Thymus (tissue), 11 donors: ENCODE data around the gene HS3ST3B1. TPM values are rescaled to one million over a fixed set of nuclear protein-coding genes. Genes with fewer than 3 reads are reported as not detected.

Source experiments
- DNase-seq, 9 donors: peaks; one replicate each; pipeline ENCODE4 v3.0.0-alpha.2; 2013; ENCODE audit warnings: low spot score in 9 of 9, low read depth in 6 of 9, missing footprints in 1 of 9
- H3K27ac ChIP-seq, 2 donors: one replicate each; pipeline ENCODE4 v1.5.1; 2013; ENCODE audit warnings: control low read depth in 1 of 2, low read depth in 1 of 2, low read length in 1 of 2, mild to moderate bottlenecking in 1 of 2, moderate library complexity in 1 of 2
- H3K27me3 ChIP-seq, 2 donors: one replicate each; pipeline ENCODE4 v1.5.1; 2013; ENCODE audit warnings: low read length in 1 of 2; ENCODE audit not compliant: control insufficient read depth in 2 of 2, insufficient read depth in 1 of 2
- H3K36me3 ChIP-seq, 2 donors: one replicate each; pipeline ENCODE4 v1.5.1; 2013; ENCODE audit warnings: low read length in 1 of 2, mild to moderate bottlenecking in 1 of 2, moderate library complexity in 1 of 2; ENCODE audit not compliant: control insufficient read depth in 2 of 2, insufficient read depth in 2 of 2
- H3K4me1 ChIP-seq, 2 donors: one replicate each; pipeline ENCODE4 v1.5.1; 2013; ENCODE audit warnings: low read length in 2 of 2; ENCODE audit not compliant: control insufficient read depth in 2 of 2, insufficient read depth in 2 of 2
- H3K4me3 ChIP-seq, 2 donors: one replicate each; pipeline ENCODE4 v1.5.1; 2013; ENCODE audit warnings: low read length in 2 of 2, control low read depth in 1 of 2, mild to moderate bottlenecking in 1 of 2
- H3K9me3 ChIP-seq, 2 donors: one replicate each; pipeline ENCODE4 v1.5.1; 2013; ENCODE audit warnings: low read length in 1 of 2, mild to moderate bottlenecking in 1 of 2; ENCODE audit not compliant: control insufficient read depth in 2 of 2, insufficient read depth in 1 of 2
- WGBS: extraction: QIAGEN DNeasy Blood & Tissue Kit; methylation state at CpG from one replicate; pipeline ENCODE4 v1.1.7; 2013; 5-methylcytosine and 5-hydroxymethylcytosine counted together
- polyA plus RNA-seq: library from polyadenylated mRNA; stranded (reverse); fragments of 200-250 nt; gene quantifications from one replicate; pipeline ENCODE4 v1.2.3, GENCODE V29; 2013
- total RNA-seq: library from RNA; stranded (reverse); fragments of 120-200 nt; gene quantifications from one replicate; pipeline ENCODE4 v1.2.4, GENCODE V29; 2013
- donor health status: healthy.

The HS3ST3B1 gene
- total and polyA plus RNA-seq, 2 donors: 5.8 to 6.3 TPM

DNA sequence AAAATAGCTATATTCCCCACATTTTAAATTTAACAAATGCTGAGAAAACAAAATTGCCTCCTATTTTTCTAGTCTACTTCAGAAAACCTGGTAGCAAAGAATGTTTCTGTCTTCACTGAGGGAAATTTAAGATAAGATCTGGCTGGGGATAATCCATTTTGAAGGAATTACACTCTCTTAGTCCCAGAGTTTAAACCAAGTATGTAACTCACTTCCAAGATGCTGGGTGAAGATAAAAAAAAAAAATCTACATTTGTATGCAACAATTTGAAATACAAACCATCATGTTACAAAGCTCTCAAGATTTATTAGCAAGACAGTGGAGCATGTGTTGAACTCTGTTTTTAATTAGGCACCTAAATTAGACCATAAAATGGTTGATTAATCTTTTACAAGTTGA is 5.7 kb downstream of the HS3ST3B1 start:
- Histone ChIP-seq H3K9me3 (no peaks in the 10 kb centered on the region), H3K4me3 (no peak overlapping the region), H3K27ac (no peak overlapping the region), H3K4me1 (peaks cover 27 to 49% of the 10 kb centered on the region in 2 donors), H3K27me3 (peaks cover 11 to 62% of the 10 kb centered on the region in 2 donors), H3K36me3 (no peaks in the 10 kb centered on the region)
- no peak for DNase-seq

DNA sequence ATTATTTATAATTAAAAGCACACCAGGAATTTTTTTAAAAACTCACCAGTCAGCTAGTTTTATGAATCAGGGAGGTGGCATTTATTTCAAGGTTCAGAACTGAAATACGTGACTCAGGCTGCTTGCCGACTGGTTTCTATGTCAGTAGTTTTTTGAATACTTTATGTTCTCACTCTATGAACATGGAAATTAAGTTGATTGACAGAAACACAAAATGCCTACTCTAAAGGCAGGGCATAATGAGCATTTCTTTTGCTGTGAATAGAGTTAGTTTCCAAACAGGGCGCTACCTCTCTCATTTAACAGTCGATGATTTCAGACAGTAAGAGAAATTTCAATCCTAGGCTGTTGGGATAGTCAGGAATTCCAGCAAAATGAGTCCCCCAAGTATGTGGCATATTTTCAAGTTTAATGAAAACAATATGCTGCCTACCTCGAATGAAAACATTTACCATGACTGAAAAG is 6.7 kb downstream of the HS3ST3B1 start:
- Histone ChIP-seq H3K36me3 (peaks cover 0 to 3% of the 10 kb centered on the region in 2 donors), H3K27ac (no peak overlapping the region), H3K4me3 (no peak overlapping the region), H3K27me3 (peaks cover 11 to 53% of the 10 kb centered on the region in 2 donors), H3K9me3 (no peaks in the 10 kb centered on the region), H3K4me1 (peaks cover 27 to 44% of the 10 kb centered on the region in 2 donors)
- WGBS: 93% methylated on average over 5 of the region's 5 CpGs
- DNase-seq: no peak

DNA sequence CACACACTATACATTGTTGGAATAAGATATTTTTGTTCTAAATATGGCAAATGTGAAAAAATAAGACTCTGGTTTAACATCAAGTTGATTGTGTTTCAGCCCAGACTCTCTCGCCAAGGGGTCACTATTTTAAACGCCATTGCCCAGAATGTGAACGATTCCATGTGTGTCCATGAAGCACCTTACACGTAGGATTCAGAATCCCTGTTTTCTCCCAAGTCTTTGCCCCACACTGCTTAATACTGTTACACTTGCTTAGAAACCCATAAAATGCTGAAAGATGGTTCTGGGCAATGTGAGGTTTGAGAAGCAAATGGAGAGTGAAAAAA is 7.7 kb downstream of the HS3ST3B1 start:
- Histone ChIP-seq H3K4me3 (peak overlapping the region; percentile 29 to 45), H3K9me3 (no peaks in the 10 kb centered on the region), H3K27ac (no peak overlapping the region), H3K36me3 (peaks cover 0 to 5% of the 10 kb centered on the region in 2 donors), H3K27me3 (peaks cover 9 to 43% of the 10 kb centered on the region in 2 donors), H3K4me1 (peaks cover 20 to 34% of the 10 kb centered on the region in 2 donors)
- no peak for DNase-seq
- WGBS: 80% methylated on average over 4 of the region's 4 CpGs

DNA sequence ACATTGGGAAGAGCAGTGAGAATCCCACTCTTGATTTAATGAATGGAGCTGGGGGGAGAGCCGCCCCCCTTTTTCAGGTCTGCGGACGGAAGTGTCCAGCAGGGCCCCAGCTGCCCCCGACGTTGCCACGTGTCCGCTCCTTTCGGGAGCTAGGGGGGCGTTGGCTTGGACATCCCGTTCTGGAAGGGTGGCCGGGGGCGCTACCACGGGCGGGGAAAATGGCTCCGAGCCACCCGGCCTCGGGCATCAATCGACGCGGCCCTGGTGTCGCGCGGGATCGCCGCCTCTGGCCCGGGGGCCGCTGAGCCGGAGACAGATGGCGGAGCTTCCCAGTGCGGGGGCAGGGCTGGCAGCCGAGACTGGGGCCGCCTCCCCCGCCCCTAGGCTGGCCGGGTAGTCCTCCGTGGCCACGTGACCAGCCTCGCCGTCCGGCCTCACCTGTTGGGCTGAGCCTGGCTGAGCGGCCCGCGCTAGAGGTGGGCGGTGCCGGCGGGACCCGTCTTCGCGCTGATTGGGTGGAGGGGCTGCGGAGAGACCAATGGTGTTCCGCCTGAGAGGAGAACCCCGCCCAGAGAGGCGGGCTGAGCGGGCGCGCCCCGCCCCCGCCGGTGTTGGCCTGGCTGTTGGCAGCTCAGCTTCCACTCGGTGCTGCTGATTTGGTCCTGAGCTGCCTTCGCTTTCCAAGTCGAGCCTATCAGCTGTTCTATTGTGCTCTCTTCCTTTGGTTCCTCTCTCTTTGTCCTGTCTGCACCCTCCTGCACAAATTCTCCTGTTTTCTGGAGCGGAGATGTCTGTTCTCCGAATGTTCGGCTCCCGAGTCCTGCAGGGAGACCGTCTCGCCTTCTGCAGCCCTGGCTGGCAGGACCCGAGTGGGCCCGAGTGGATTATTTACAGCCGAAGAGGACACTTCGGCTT is 8.3 kb downstream of the HS3ST3B1 start:
- no peaks in the 10 kb centered on the region for H3K9me3 ChIP-seq
- H3K36me3 ChIP-seq: peaks cover 0 to 5% of the 10 kb centered on the region in 2 donors
- H3K27ac ChIP-seq: peak overlapping the region in 1 of 2 donors; percentile 32
- peaks cover 6 to 37% of the 10 kb centered on the region in 2 donors for H3K27me3 ChIP-seq
- peak; percentile 67 to 91 (median 82) for DNase-seq
- WGBS: 11% methylated on average over 71 of the region's 71 CpGs
- peaks cover 14 to 27% of the 10 kb centered on the region in 2 donors for H3K4me1 ChIP-seq
- H3K4me3 ChIP-seq: peak overlapping the region; percentile 45 to 54

DNA sequence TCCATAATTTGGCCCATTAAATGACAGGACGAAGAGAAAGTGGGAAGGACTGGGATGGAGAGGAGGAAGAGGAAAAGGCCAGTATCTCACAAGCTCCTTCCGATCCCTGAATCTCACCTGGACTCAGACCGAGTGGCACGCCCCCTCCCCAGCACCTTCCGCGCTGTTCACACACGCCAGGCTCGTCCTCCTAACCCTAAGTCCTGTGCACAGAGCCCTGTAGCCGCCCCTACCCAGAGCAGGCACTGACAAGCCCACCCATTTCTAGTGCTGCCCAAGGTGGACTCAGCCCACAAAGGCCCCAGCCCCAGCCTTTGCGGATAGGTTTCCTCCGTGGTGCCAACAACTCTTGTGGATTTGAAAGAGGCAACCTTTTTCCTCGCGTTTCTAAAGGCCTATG is 9.2 kb downstream of the HS3ST3B1 start:
- H3K4me3 ChIP-seq: no peak overlapping the region
- WGBS: 92% methylated on average over 13 of the region's 13 CpGs
- DNase-seq: no peak
- peaks cover 10 to 19% of the 10 kb centered on the region in 2 donors for H3K4me1 ChIP-seq
- H3K27ac ChIP-seq: no peak overlapping the region
- H3K36me3 ChIP-seq: peaks cover 0 to 9% of the 10 kb centered on the region in 2 donors
- peaks cover 3 to 28% of the 10 kb centered on the region in 2 donors for H3K27me3 ChIP-seq
- no peaks in the 10 kb centered on the region for H3K9me3 ChIP-seq

DNA sequence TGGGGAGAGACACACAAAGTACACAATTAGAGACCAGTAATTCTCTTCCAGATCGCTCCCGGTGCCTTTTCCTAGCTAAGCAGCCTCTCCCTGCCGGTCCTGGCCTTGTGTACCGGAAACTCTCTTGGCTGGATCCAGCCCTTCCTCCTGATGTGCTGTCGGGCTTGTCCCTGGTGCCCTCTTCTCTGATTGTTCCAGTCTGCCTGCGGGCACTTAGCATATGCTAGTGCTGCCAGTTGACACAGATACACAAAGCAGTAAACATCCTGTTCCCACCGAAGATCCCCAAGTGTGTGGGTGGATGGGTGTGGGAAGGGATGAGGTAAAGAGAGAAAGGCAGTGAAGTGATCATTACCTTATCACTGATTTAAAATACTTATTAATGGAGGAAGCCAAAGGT is 9.7 kb downstream of the HS3ST3B1 start:
- DNase-seq: no peak

DNA sequence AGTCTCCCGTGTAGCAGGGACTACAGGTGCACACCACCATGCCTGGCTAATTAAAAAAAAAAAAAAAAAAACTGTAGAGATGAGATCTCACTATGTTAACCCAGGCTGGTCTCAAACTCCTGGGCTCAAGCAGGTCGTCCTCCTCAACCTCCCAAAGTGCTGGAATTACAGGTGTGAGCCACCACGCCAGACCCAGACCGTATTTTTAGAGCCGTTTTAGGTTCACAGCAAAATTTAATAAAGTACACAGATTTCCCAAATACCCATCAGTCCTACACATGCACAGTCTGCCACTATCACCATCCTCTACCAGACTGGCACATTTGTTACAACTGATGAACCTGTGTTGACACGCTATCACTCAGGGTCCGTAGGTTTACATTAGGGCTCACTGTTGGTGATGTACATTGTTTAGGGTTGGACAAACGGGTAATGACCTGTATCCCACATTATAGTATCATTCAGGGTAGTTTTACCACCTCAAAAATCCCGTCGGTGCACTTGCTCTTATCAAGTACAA is 10.4 kb downstream of the HS3ST3B1 start:
- no peak for DNase-seq
- Histone ChIP-seq H3K4me3 (no peak overlapping the region), H3K36me3 (peaks cover 0 to 11% of the 10 kb centered on the region in 2 donors), H3K27ac (no peak overlapping the region), H3K27me3 (peaks cover 0 to 25% of the 10 kb centered on the region in 2 donors), H3K9me3 (no peaks in the 10 kb centered on the region), H3K4me1 (peaks cover 9 to 23% of the 10 kb centered on the region in 2 donors)
- WGBS: 94% methylated on average over 10 of the region's 10 CpGs

More for the DNA sequence above, 9.7 kb downstream of the HS3ST3B1 start:
- WGBS: 94% methylated on average over 7 of the region's 7 CpGs
- Histone ChIP-seq H3K36me3 (peaks cover 0 to 11% of the 10 kb centered on the region in 2 donors), H3K4me1 (peaks cover 9 to 18% of the 10 kb centered on the region in 2 donors), H3K9me3 (no peaks in the 10 kb centered on the region), H3K27me3 (peaks cover 3 to 25% of the 10 kb centered on the region in 2 donors), H3K4me3 (no peak overlapping the region), H3K27ac (no peak overlapping the region)

DNA sequence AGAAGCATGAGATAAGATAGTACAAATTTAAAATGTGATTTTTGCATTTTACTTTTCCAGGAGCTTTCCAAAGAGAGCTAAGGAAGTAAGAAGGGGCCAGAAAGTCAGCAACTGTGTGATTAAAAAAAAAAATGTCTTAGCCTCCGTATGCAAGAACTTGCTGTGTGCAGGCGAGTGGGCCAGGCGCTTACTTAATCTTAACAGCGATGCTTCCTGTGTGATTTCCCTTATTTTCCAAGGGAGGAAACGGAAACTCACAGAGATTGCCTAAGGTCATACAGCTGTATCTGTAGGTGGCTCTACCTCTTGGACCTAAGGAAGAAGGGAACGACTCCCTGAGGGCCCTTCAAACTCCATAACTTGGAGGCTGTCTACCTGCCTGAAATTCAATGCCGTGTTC is 11.1 kb downstream of the HS3ST3B1 start:
- no peak overlapping the region for H3K27ac ChIP-seq
- 87% methylated on average over 7 of the region's 7 CpGs for WGBS
- H3K27me3 ChIP-seq: peaks cover 0 to 22% of the 10 kb centered on the region in 2 donors
- DNase-seq: no peak
- no peak overlapping the region for H3K4me3 ChIP-seq
- H3K36me3 ChIP-seq: peaks cover 0 to 11% of the 10 kb centered on the region in 2 donors
- H3K4me1 ChIP-seq: peaks cover 14 to 29% of the 10 kb centered on the region in 2 donors
- no peaks in the 10 kb centered on the region for H3K9me3 ChIP-seq

DNA sequence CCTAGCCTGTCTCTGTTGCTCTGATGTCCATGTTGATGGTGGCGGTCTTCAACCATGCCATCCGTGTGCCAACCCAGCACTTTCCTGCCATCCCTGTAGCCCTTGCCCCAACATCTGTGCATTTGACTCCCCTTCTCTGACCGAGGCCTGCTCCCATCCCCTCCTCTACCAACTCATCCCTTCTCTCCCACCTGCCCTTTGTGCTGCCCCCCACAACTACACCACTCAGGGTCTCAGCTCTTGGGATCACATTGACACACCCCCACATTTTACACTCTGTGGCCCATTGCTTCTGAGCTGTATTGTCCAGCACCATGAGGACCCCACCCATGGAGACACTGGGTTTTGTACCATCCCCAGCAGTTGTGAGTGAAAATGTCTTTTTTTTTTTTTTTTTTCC is 11.6 kb downstream of the HS3ST3B1 start:
- Histone ChIP-seq H3K36me3 (peaks cover 0 to 11% of the 10 kb centered on the region in 2 donors), H3K27ac (no peak overlapping the region), H3K9me3 (no peaks in the 10 kb centered on the region), H3K4me1 (peaks cover 19 to 35% of the 10 kb centered on the region in 2 donors), H3K27me3 (peaks cover 0 to 21% of the 10 kb centered on the region in 2 donors), H3K4me3 (no peak overlapping the region)
- WGBS: over 99% methylated on average over 3 of the region's 3 CpGs
- DNase-seq: no peak
